Vagina (tissue), 2 donors: ENCODE results near the gene DGLUCY.

Source experiments
- CTCF ChIP-seq, 3 experiments: fragments of 450-650 bp in 2 of 3; fragments of 200-600 bp in 1 of 3; sonication (generic) in 1 of 3; IDR thresholded peaks; one replicate each; pipeline ENCODE4 v1.5.1; 2017 to 2019; ENCODE audit warnings: antibody characterized with exemption in 3 of 3, mild to moderate bottlenecking in 2 of 3, moderate library complexity in 2 of 3
- POLR2A ChIP-seq, 2 donors: fragments of 450-650 bp; IDR thresholded peaks; one replicate each; pipeline ENCODE4 v1.6.1; 2017; ENCODE audit warnings: antibody characterized with exemption in 2 of 2, mild to moderate bottlenecking in 2 of 2, moderate library complexity in 2 of 2

- TF ChIP-seq POLR2A (IDR thresholded peaks at IDR 0.05) = no peak
- no peak for TF ChIP-seq CTCF (IDR thresholded peaks at IDR 0.05)
Observed at GRCh38 chr14:91078095-91078737, 35.7 kb upstream of the DGLUCY start.
